ENCODE measurements around the gene FBXL7.

FBXL7 gene

GRCh38 chr5:15951550-15951949, 451.6 kb downstream of the FBXL7 start:
- Histone ChIP-seq H3K36me3 (no peaks in the 10 kb centered on the region), H3K27me3 (ENCODE audit: insufficient read depth, low read depth, severe bottlenecking) (no peaks in the 10 kb centered on the region), H3K9me3 (ENCODE audit: severe bottlenecking) (no peaks in the 10 kb centered on the region), H3K4me3 (ENCODE audit: low read depth, low read length) (no peak overlapping the region), H3K27ac (no peak overlapping the region)
- TF ChIP-seq, protein P1, sequence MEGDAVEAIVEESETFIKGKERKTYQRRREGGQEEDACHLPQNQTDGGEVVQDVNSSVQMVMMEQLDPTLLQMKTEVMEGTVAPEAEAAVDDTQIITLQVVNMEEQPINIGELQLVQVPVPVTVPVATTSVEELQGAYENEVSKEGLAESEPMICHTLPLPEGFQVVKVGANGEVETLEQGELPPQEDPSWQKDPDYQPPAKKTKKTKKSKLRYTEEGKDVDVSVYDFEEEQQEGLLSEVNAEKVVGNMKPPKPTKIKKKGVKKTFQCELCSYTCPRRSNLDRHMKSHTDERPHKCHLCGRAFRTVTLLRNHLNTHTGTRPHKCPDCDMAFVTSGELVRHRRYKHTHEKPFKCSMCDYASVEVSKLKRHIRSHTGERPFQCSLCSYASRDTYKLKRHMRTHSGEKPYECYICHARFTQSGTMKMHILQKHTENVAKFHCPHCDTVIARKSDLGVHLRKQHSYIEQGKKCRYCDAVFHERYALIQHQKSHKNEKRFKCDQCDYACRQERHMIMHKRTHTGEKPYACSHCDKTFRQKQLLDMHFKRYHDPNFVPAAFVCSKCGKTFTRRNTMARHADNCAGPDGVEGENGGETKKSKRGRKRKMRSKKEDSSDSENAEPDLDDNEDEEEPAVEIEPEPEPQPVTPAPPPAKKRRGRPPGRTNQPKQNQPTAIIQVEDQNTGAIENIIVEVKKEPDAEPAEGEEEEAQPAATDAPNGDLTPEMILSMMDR (IDR thresholded peaks at IDR 0.05; ENCODE audit: low read depth, low read length) = no peak
- no peak for DNase-seq

- Histone ChIP-seq H3K27me3 (ENCODE audit: insufficient read depth, low read depth, severe bottlenecking) (no peaks in the 10 kb centered on the region), H3K36me3 (no peaks in the 10 kb centered on the region), H3K4me3 (ENCODE audit: low read depth, low read length) (no peak overlapping the region), H3K9me3 (ENCODE audit: severe bottlenecking) (no peaks in the 10 kb centered on the region), H3K27ac (no peak overlapping the region)
- no peak for DNase-seq
- TF ChIP-seq, protein P1 (IDR thresholded peaks at IDR 0.05; ENCODE audit: low read depth, low read length) = no peak
These were observed 456.6 kb downstream of the FBXL7 start for GRCh38 chr5:15956622-15957021.

- Histone ChIP-seq H3K27me3 (ENCODE audit: insufficient read depth, low read depth, severe bottlenecking) (no peaks in the 10 kb centered on the region), H3K27ac (no peak overlapping the region), H3K36me3 (no peaks in the 10 kb centered on the region), H3K4me3 (ENCODE audit: low read depth, low read length) (no peak overlapping the region), H3K9me3 (ENCODE audit: severe bottlenecking) (no peaks in the 10 kb centered on the region)
- TF ChIP-seq, protein P1 (IDR thresholded peaks at IDR 0.05; ENCODE audit: low read depth, low read length) = no peak
- DNase-seq = no peak
These were observed 457.1 kb downstream of the FBXL7 start for GRCh38 chr5:15957124-15957523.

- Histone ChIP-seq H3K27me3 (ENCODE audit: insufficient read depth, low read depth, severe bottlenecking) (no peaks in the 10 kb centered on the region), H3K9me3 (ENCODE audit: severe bottlenecking) (no peaks in the 10 kb centered on the region), H3K36me3 (no peaks in the 10 kb centered on the region), H3K27ac (peak overlapping the region; percentile 36), H3K4me3 (ENCODE audit: low read depth, low read length) (no peak overlapping the region)
- TF ChIP-seq, protein P1 (IDR thresholded peaks at IDR 0.05; ENCODE audit: low read depth, low read length) = no peak
- peak; percentile 26 for DNase-seq
These were observed 459.6 kb downstream of the FBXL7 start for GRCh38 chr5:15959370-15960164.

DNA sequence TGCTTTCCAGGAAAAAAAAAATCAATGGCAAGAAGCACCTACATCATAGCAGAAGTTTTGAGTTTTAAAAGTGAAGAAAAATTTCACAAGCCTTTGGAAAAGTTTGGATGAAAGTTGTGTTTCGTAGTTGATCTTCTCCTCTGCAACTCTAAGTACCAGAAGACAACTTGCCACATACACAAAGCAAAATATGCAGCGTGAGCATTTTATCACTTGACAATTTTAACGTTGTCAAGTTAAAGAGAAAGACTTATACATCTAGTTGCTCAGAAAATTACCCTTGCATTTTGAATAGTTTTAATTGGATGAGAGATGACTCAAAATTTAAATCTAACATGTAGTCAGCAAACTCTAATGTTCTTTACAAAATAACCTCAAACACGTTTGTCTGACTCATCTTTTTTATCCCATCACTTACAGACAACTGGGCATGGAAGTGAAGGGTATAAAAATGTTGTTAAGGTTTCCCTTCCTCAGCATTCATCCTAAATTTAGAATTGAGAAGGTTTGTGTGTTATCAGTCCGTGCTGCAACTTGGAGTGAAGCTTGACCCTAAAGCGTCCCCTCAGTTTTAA, 466.2 kb downstream of the FBXL7 start:
- Histone ChIP-seq H3K4me3 (ENCODE audit: low read depth, low read length) (no peak overlapping the region), H3K27me3 (ENCODE audit: insufficient read depth, low read depth, severe bottlenecking) (no peaks in the 10 kb centered on the region), H3K27ac (no peak overlapping the region), H3K9me3 (ENCODE audit: severe bottlenecking) (no peaks in the 10 kb centered on the region), H3K36me3 (no peaks in the 10 kb centered on the region)
- no peak for DNase-seq
- TF ChIP-seq, protein P1 (IDR thresholded peaks at IDR 0.05; ENCODE audit: low read depth, low read length) = no peak

Data from WERI-Rb-1 (cell line).